Measurements from ENCODE around the gene CXCL12.

CXCL12 gene

GRCh38 chr10:44334091-44334490, 50.8 kb downstream of the CXCL12 start:
- no peak for DNase-seq (ENCODE audit: low read depth)

GRCh38 chr10:44333511-44333910, 51.4 kb downstream of the CXCL12 start:
- no peak for DNase-seq (ENCODE audit: low read depth)

- DNase-seq (ENCODE audit: low read depth): no peak
Observed at GRCh38 chr10:44332465-44332864, 52.4 kb downstream of the CXCL12 start.

- no peak for DNase-seq (ENCODE audit: low read depth)
Observed at GRCh38 chr10:44330431-44330830, 54.5 kb downstream of the CXCL12 start.

- no peak for DNase-seq (ENCODE audit: low read depth)
Observed at GRCh38 chr10:44327461-44327860, 57.4 kb downstream of the CXCL12 start.

All from stimulated activated CD8-positive, alpha-beta memory T cell treated with anti-CD3 and anti-CD28 coated beads, Interleukin-15, amount 100 ng/mL, for 1 hour (primary cell).